ENCODE measurements around the gene PARD3B.
"Not testable (repeated sequence)": the region's sequence is repeated elsewhere in the genome, so short reads cannot be mapped to it uniquely, and the experiment has no call there.

PARD3B gene

DNA sequence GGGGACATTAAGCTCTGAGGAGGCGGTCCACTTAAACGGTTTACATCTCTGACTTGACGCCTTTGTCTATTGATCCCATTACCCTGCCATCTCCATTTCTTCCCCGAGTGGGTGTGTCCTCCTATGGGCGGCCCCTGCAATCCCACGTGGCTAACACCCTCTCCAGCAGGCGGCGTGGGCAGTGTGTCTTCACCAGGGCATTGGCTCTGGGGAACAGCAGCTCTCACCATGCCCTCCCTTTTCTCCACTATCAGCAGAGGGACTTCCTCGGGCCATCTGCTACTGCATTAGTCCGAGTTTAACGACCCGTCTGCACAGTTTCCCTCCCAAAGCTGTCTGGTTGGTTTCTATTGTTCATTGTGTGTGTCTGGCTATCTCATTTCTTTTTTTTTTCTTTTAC is 625.1 kb downstream of the PARD3B start:
- DNase-seq, result no peak

DNA sequence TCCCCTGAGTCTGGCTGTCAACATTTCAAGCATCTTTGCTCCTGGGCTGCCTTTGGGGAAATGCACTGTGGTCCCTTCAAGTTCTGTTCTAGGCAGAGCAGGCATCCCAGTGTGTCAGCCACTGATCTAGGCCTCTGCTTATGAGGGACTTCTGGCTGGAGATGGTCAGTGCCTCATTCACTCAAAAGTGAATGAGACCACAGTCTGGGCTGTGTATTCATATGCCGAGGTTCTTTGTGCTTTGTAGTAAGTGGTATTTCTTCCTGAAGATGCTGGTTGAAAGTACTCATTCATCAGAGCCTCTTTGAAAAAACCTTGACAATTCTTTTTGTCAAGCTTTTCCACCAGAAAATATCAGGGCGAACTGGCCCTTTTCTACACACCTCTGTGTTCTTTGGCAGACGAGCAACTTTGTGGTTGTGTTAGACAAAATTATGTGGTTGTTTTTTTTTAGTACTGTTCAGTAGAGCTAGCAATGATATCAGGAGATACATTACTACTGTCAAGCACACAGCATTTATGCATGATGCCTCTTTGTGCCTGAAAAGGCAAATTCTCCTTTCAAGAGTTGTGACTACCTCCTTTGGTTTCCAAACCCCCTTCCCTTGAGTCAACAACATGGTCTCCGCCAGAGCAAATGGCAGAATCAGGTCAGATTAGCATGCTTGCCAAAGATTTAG is 626.1 kb downstream of the PARD3B start:
- no peak for DNase-seq

DNA sequence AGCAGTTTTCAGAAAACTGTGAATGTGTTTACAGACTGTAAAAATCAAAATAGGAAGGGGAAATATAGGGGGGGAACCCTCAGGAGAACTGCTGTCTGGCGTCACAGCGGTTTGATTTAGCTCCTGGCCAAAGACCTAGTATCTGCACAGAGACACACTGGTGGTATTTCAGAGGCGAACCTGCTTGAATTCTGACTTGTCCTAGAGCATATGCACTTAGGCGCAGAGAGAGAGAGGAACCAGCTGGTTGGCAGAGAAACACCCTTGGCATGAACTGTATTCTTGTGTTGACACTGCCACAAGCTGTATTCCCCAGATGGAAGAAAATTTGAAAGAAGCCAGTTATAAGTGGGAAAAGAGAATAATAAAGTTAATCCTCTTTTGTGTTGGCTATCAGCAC is 630.6 kb downstream of the PARD3B start:
- DNase-seq, result no peak

DNA sequence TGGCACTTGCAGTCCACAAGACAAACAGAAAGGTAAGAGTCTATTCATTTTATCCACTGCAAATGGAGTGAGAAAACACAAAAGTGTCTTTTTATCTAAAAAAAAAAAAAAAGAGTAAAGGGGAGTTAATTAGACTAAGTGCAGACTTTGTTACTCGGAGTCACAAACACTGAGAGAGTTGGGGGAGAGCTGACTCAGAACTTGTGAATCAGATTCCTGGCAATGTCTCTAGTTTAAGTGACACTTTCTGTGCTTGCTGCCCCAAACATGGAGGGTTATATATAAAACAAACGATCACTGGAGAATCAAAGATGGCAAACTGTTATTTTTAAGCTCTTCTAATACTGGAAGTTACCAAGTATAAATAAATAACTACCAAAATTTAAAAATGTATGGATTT is 631.3 kb downstream of the PARD3B start:
- no peak for DNase-seq

DNA sequence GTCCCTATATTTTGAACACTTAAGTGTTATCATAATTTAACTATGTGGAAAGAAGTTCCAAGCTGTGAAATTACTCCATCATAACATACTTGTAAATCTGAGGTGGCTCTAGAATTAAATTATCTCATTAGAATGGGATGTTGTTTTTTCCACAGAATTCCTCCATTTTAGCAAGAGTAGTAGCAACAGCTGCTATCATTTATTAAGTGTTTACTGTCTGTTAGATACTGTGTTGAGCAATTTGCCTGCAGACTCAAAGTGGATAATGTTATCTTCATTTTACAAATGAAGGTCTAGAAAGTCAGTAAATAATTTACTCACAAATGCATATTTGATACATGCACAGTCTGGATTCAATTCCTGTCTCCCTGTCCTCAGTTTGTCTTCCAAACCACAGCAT is 632.3 kb downstream of the PARD3B start:
- no peak for DNase-seq

DNA sequence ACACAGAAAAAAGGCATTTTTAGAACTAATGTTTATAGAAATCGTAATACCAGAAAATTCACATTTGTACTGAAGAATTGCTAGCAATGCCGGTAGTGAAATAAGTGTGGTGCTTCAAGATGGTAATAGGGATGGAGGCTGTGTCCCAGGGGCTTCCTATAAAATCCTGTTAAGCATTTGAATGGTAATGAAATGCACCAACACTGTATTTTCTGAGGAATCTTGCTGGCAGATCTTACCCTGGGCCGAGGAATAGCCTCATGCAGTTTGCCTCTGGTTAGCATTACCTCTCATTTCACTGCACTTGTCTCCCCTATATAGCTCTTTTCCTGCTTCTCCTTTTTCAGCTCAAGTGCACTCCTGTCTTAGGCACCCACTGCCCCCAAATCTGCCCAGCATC is 635.5 kb downstream of the PARD3B start:
- DNase-seq, result no peak

DNA sequence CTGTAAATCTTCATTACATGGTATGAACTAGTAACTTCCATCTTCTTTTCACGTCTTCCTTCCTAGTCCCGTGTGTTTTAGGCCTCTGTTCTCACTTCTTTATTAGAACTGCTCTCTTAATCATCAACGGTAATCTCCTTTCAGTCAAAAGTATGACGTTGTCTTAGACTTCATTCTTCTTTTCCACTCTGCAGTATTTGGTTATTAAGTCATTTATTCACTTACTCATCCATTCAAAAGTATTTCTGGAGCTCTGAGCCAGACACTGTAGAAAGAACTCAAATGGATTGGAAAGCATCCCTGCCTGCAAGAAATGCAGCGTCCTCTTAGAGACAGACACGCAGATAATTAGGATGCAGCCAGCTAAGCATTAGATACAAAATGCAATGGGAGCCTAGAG is 642.5 kb downstream of the PARD3B start:
- DNase-seq, result no peak

DNA sequence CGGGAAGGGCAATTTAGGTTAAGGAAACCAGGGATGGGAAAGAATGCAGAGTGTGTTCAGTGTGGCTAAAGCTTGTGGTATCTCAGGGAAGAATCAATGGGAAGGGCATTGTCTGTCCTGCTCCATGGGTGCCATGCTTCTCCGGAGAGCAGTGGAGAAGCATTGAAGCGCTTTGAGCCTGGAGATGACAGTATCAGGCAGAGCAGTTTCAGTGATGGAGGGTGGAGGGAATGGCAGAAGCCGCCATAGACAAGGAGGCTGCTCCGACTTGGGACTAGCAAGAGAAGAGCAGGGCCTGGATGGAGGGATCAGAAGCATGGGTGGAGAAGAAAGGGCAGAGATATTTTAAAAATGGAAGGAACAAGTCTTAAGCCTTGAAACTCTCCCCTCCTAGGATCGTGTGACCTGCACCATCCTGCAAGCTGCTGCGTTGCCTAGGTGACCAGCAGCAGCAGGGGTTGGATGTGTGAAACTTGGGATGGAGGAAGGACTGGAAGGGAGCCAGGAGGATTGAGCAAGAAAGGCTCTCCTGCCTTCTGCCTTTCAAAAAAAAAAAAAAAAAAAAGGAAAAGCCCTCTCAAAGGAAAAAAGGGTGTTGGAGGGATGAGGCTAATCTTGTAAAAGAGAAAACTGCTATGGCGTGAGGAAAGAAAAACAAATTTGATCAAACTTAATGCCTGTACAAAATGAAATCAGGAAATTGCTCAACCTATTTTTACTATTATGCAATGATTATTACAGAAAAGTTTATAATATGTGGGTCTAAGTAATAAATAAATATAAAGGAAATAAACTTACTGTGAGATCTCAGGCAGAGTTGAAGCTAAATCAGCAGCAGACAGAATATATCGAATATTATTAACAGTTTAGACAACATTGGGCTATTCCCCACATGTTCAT is 643.2 kb downstream of the PARD3B start:
- DNase-seq, result peak; percentile 88

DNA sequence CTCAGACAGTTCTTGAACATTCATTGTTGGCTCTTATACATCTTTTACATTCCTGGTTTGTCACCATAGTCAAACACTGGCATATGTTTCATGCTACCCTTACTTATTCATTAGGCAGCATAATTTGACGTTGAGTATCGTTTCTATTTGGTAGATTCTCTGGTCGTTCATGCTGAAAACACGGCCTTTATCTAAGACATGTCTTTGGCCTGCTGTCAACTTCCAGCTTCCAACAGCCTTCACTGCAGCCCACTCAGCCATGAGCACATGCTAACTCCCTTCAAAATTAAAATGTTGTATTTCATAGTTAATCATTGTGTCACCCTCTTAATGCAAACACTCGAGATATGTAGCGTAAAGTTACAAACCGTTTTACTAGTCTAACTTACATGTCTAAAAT is 644.0 kb downstream of the PARD3B start:
- DNase-seq, result no peak

DNA sequence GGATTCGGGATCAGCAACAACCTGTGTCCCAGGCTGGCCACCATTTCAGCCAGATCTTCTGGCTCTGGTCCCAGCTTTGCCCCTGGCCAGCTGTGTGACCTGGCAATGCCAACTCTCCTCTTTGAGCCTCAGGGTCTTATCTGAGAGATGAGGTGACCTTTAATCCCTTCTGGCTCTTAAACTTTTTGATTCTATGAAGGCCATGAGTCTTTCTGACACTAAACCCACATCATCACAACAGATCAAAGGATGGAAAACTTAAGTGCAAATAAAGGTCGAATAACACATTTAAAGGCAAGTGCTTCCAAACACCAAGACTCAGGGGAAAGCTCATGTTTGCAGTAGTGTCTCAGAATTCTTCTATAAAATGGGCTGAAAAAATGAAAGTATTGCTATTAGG is 645.3 kb downstream of the PARD3B start:
- no peak for DNase-seq

DNA sequence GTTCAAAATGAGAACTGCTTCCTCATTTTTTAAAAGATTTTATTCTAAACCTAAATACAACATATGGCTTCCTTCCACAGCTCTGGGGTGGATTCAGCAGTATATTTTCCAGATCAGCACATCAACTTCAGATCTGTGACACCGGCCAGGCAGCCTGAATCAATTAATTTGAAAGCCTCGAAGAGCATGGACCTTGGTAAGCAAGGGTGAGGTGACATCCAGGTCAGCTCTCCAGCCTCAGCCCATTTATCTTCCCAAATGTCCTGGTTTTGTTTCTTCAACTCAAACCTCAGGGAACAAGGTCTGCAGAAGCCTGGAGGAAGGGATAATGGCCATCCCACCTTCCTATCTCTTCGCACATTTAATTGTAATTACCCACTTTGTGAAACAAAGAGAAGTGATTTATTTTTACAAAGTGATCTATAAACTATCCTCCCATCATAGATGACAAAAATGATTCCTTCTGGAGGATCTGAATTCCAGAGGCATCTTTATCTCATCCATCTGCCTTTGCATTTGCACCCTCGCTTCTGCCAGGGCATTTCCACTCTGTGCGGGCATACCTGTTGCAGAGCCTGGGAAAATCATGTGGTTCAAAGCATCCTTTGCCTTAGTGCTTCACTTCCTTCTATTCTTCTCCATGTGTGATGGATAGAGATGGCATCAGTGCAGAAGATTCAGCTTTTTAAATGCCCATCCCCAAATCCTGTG is 648.0 kb downstream of the PARD3B start:
- DNase-seq, result no peak

DNA sequence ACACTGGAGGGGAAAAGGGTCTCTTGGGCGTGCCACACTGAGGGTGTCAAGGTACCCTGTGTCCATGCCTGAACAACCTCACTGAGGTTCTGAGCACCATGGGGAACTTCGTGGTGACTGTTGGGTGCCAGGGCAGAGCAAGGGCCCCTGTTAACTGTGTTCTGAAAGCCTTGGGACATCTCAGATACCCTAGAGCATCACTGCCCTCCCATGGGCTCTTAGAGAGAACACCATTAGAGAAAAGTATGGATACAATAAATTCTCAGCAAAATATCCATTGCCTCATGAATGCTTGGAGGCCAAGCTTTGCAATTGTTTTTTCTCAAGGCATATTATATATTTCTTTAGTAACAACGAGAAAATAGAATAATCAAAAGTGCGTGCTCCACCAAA is 648.6 kb downstream of the PARD3B start:
- DNase-seq, result no peak

DNA sequence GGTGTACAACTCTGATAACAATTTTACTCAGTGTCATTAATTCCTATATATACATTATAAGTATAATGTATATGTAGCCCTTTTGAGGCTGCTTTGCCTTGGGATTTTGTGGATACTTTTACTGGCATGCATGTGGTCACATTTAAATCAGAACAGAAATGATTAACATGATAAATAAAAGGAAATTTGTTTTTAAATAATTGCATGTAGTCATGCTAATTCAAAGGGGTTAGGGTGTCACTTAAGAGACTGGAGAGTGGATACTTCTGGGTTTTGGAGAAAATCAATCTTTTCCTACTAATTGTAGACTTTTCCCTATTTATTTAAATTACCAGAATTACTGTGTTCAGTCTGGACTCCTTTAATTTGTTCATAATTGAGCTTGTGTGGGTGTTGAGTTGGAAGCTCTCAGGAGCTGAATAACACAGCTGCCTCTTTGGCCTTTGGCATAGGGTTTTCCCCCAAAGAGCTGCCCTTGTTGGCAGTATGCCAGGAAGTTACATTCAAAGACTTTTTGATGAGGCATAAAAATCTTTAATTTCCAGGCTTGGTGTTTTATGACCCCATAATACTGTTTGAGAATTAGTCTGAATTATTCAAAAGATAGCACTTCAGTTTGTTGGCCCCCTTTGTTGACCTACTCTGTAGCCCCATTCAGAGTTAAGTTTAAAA is 652.3 kb downstream of the PARD3B start:
- peak; percentile 31 for DNase-seq

DNA sequence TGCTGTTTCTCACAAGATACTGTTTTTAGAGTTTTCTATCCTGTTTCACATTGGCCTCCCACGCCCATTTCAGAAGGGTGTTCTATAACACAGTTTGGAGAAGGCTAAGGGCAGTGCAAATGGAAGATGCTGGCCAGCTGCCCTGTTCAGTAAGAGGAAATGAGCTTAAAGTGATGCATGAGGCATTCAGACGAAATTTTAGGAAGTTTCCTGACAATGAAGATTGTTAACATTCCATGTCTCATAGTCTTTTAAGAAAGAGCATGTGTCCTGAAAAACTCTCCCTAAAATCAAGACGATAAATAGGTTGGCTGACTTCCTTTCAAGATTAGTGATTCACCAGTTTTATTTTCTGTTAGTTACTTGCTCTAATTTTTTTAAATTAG is 652.9 kb downstream of the PARD3B start:
- DNase-seq, result no peak

DNA sequence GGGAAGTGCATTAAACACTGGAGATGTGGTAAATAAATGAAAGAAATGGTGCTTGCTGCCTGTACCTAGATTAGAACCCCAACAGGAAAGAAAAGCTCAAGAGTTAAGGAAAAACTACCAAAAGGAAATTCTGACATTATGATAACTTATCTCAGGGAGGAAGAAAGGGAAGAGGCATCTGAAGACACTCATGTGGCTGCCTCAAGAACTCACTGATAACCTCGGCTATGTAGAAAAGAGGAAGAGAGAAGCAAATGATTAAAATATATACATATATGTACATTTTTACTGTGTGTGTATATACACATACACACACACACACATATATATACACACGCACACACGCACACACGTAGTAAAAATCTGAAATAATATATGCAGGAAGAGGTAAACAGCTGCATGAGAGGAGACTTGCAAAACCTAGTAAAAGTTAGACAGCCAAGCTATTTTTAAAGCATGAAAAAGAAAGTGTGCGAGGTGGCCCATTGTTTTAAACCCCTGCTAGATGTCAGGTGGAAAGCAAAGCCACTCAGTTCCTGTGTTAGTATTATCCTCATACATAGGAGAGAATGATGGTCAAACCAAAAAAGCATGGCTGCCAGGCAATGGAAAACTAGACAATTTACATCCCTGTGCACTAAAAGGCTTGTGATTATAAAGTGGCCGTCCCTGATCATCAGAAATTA is 654.0 kb downstream of the PARD3B start:
- DNase-seq, result no peak

DNA sequence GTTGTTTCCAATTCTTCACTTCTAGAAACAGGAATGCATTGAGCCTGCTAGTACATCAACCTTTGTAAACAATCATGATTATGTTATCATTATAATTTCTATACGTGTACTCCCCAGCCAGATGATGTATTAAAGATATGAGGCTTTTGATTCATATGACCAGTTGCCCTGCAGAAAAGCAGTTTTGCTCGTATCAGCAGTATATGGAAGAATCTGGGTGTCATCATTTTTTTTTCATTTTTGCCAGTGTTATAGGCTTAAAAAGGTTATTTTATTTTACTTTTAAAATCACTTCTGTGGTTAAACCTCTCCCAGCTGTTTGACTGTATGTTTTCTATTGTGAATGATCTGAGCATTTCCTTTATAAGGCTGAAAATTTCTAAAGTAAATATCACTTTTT is 665.2 kb downstream of the PARD3B start:
- DNase-seq, result no peak

DNA sequence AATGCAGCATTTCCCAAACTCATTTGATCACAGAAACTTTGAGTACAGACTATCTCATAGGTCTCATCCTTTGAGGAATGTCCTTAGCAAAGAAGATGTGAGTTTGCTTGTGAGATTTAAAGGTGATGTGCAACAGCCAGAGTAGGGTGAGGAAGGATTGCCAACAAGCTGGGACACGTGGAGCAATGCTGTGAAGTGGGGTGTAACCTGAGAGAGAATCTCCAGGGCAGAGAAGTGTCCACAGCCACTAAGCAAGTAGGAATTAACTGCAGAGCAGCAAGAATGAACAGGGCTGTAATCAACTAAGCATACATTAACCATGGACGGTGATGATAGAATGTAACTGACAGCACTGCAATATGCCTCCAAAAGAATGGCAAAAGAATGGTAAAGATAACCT is 667.1 kb downstream of the PARD3B start:
- no peak for DNase-seq

DNA sequence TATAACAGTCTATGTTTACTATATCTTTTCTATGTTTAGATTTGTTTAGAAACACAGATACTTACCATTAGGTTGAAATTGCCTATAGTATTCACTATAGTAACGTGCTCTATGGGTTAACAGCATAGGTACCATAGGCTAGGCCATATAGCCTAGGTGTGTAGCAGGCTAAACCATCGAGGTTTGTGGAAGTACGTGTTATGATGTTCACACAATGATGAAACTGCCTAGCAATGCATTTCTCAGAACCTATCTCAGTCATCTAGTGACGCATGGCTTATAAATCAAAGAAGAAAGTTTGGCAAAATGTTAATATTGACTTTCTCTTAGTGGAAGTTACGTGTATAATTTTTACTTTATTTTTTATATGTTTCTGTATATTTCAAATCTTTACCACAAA is 670.8 kb downstream of the PARD3B start:
- DNase-seq, result no peak

DNA sequence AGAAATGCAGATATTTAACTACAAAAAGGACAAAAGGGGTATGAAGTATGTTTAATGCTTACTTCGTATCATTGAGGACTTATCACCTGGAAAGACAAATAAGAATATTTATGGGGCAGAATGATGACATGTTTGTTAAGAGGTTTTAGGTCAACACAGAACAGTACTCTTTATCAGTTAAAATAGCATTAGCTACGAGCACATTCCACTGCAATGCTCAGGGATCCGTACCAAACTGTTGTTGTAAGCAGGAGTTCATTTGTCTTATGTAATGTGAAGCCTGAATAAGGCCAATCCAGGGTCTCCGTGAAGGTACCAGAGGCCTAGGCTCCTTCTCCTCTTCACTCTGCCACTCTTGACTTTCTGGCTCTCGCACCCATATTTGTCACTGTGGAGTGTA is 671.3 kb downstream of the PARD3B start:
- DNase-seq, result no peak

DNA sequence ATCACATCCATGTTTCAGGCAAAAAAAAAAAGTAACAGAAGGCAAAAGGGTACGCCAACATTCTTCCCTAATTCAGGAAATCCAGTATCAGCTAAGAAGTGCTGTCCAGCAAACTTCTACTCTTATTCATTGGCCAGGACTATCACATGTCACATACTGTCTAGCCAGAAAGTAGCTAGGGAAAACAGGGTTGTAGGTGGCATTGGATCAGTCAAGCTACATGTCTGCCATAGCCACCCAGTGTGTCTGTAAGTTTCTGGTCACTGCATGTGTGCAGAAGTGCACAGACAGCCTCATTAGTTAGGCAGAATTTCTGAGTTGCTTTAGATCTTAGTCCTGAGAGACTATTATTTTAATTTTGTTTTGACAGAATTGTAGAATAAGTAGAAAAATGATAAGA is 671.7 kb downstream of the PARD3B start:
- no peak for DNase-seq

DNA sequence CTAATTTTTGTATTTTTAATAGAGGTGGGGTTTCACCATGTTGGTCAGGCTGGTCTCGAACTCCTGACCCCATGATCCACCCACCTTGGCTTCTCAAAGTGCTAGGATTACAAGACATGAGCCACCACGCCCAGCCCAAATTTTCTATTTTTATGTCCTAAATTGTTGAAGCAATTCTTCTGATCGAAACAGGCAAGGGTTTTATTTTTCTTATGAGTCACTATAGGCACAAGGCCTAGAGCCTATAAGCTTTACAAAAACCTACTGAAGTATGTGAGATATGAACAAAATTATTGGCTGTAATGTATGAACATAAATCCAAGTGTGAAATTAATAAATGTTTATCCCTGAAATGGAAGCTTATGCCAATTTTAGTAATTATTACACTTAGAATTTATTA is 672.8 kb downstream of the PARD3B start:
- DNase-seq, result no peak

DNA sequence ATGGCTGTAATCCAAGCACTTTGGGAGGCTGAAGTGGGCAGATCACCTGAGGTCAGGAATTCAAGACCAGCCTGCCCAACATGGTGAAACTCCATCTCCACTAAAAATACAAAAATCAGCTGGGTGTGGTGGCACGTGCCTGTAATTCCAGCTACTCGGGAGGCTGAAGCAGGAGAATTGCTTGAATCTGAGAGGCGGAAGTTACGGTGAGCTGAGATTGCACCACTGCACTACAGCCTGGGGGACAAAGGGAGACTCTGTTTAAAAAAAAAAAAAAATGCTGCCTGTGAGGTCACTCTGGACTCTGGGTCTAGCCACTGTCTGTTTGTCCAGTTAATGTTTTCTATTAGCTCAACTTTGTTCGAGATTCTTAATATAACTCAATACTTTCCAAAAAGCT is 673.5 kb downstream of the PARD3B start:
- not testable (repeated sequence) for DNase-seq

DNA sequence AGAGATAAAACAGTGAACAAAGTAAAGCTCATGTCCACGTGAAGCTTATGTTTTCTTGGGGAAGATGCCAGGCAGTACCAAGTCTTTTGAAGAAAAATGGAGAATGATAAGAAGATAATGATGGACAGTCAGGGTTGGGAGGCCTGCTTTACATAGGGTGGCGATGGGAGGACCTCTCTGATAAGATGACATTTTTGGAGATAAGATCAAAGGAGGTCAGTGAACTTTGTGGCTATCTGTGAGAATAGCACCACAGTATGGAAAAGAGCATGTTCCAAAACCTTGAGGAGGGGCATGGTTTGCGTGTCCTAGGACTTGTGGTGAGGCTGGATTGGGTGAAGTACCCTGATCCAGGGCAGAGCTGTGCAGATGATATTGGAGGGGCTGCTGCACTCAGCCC is 675.3 kb downstream of the PARD3B start:
- no peak for DNase-seq
